Urinary bladder (tissue), 4 donors: ENCODE results near the gene TULP3. TPM values are rescaled to one million over a fixed set of nuclear protein-coding genes. Genes with fewer than 3 reads are reported as not detected.
A peak's percentile ranks its signal among the peaks of the same experiment; 100 is the strongest.

Source experiments
- DNase-seq: peaks from one replicate; pipeline ENCODE4 v3.0.0-alpha.2; 2015; ENCODE audit errors: extremely low spot score
- H3K27ac ChIP-seq: one replicate; pipeline ENCODE4 v1.5.1; 2013; ENCODE audit warnings: low read depth, mild to moderate bottlenecking, moderate library complexity
- H3K36me3 ChIP-seq: one replicate; pipeline ENCODE4 v1.6.1; 2013; ENCODE audit warnings: mild to moderate bottlenecking, moderate library complexity; ENCODE audit not compliant: insufficient read depth
- H3K4me1 ChIP-seq: one replicate; pipeline ENCODE4 v1.6.1; 2013; ENCODE audit warnings: mild to moderate bottlenecking, moderate library complexity; ENCODE audit not compliant: insufficient read depth
- H3K4me3 ChIP-seq: one replicate; pipeline ENCODE4 v1.5.1; 2013; ENCODE audit warnings: low read depth, low read length
- WGBS: extraction: QIAGEN DNeasy Blood & Tissue Kit; methylation state at CpG from one replicate; pipeline ENCODE4 v1.1.7; 2013; 5-methylcytosine and 5-hydroxymethylcytosine counted together
- polyA plus RNA-seq: library from polyadenylated mRNA; stranded (reverse); fragments of 200-250 nt; gene quantifications from one replicate; pipeline ENCODE4 v1.2.3, GENCODE V29; 2013
- total RNA-seq: library from RNA; depleted of rRNA; stranded (reverse); fragments of >200 nt; gene quantifications from one replicate; pipeline ENCODE4 v1.2.3, GENCODE V29; 2014
- donor health status: healthy with polysubstance abuse.
- donor health status: healthy.

Gene TULP3, protein sequence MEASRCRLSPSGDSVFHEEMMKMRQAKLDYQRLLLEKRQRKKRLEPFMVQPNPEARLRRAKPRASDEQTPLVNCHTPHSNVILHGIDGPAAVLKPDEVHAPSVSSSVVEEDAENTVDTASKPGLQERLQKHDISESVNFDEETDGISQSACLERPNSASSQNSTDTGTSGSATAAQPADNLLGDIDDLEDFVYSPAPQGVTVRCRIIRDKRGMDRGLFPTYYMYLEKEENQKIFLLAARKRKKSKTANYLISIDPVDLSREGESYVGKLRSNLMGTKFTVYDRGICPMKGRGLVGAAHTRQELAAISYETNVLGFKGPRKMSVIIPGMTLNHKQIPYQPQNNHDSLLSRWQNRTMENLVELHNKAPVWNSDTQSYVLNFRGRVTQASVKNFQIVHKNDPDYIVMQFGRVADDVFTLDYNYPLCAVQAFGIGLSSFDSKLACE
- 24.3 TPM for total RNA-seq
- 22.8 TPM for polyA plus RNA-seq

DNA sequence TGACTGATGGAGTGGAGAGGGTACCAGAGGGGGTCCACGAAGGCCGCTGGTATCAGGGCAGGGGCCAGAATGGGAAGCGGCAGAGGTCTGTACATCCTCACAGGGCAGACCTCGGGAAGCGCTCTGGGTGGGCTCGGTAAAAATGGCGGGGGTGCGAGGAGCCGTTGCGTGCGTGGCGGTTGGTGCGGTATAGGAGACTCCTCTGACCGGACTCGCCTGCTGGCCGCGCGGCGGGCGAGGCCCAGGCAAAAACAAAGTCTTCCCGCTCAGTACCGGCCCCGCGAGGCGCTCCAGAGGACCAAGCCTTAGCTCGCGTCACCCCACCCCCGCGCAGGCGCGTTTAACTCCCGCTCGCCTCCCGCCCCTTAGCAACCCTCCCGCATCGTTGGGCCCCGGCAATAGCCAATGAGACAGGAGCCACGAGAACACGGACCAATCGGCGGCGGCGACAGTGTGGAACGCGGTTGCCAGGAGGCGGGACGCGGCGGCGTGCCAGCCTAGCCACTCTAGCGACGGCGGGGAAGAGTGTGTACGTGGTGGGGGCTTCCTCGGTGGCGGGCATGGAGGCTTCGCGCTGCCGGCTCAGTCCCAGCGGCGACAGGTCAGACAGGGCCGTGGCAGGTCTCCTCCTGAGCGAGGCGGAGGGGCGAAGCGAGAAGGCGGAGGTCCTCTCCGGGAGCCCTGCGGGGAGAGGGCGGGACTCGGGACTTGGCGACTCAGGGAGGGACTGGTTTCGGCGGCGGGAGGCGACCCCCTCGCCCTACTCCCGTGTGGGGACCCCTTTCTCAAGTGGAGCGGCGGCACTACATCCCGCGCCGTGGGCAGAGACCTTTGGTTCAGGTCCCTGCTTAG, at the start of gene TULP3:
TULP3 (plus strand) TSS at position 504 of the 852 bp plus-strand sequence; CDS start at position 561, 57 bp downstream.
- Histone ChIP-seq H3K27ac (peak within 1 kb of the TSS; percentile 95), H3K36me3 (no peaks in the 10 kb centered on the region), H3K4me1 (no peaks in the 10 kb centered on the region), H3K4me3 (peak within 1 kb of the TSS; percentile 76)
- DNase-seq = peak; percentile 96
- under 1% methylated on average over 83 of the region's 83 CpGs for WGBS

DNA sequence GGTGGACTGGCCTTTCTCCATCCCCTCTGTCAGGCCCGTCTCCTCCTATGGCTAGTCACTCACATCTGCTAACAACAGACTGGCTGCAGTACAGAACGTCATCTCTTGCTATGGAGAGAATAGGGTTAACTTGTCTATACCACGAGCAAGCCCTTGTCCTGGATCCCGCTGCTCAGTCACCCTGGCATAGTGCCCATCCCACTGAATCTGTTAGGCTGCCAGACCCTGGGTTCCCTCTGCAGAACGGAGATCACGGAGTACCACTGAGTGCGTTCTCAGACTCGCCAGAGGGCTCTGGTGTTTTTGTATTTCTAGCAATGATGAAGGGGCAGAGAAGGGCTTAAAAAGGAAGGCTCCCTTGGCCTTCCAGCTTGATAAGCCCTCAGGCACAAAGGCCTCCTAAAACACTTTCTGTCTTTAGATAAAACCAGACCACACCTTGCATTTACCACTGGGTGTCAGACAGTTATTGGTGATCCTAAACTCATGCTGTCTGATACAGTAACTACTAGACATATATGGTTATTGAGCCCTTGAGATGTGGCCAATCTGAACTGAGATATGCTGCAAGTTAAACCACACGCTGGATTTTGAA, 49.5 kb upstream of the TULP3 start:
- no peaks in the 10 kb centered on the region for H3K4me1 ChIP-seq
- H3K36me3 ChIP-seq = peaks cover 2% of the 10 kb centered on the region
- no peak overlapping the region for H3K27ac ChIP-seq
- no peak overlapping the region for H3K4me3 ChIP-seq
- DNase-seq = no peak
- 52% methylated on average over 9 of the region's 9 CpGs for WGBS

DNA sequence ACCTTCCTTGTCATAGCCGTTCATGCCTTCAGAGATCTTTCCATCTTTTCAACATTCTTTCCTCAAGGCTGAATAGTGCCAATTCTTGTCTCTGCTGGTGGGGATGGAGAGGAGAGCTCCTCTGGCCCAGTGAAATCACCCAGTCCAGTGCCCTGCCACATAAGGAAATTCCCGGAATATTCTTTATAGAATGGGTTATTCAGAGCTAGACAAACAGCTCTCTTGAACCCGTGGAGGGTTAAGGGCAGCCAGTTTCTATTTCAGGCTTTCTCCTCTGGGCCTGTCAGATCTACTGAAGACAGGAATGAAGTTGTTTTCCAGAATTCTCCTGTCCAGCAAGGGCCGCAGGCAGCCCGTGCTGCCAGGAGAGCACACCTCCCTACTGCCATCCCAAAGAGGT, 47.7 kb upstream of the TULP3 start:
- H3K4me3 ChIP-seq = no peak overlapping the region
- DNase-seq = no peak
- H3K27ac ChIP-seq = no peak overlapping the region
- WGBS = 79% methylated on average over 5 of the region's 5 CpGs
- no peaks in the 10 kb centered on the region for H3K4me1 ChIP-seq
- H3K36me3 ChIP-seq = peaks cover 2% of the 10 kb centered on the region

DNA sequence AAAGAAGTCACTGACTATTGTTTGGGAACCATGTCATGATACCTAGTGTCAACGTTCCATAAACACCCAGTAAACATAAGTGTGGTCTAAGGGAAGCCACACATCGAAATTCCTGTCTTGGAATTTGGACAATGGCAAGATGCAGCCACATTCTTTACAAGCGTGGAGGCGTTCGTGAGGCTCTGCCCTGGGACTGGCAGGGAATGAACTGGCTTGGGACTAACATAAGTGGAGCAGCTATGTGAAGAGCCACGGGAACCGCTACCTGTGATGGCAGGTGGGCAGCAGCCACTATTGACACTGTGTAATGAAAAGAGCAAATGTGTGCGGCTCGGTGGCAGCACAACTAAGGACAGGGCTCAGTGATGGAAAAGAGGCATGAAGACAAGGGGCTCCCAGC, 45.9 kb upstream of the TULP3 start:
- 77% methylated on average over 9 of the region's 9 CpGs for WGBS
- Histone ChIP-seq H3K36me3 (peaks cover under 1% of the 10 kb centered on the region), H3K27ac (no peak overlapping the region), H3K4me3 (no peak overlapping the region), H3K4me1 (no peaks in the 10 kb centered on the region)
- no peak for DNase-seq

DNA sequence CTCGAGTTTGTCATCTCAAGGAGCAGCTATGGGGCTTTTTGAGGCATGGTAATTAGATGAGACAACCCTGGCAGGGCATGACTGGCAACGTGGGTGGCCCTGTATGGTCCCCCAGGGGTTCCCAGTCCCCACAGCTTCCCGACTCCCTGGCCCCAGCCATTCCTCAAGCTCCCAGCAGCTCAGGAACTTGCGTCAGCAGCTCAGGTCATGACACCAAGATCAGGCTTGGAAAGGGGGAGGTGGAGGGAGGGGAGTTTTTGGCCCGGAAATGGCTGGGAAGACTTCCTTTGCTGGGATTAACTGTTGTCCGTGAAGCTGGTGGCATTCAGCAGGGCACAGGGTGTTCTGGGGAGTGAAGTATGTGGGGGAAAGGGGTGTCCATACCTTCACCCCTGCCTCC, 45.4 kb upstream of the TULP3 start:
- Histone ChIP-seq H3K36me3 (no peaks in the 10 kb centered on the region), H3K4me3 (no peak overlapping the region), H3K4me1 (no peaks in the 10 kb centered on the region), H3K27ac (no peak overlapping the region)
- no peak for DNase-seq
- WGBS = 36% methylated on average over 6 of the region's 6 CpGs

DNA sequence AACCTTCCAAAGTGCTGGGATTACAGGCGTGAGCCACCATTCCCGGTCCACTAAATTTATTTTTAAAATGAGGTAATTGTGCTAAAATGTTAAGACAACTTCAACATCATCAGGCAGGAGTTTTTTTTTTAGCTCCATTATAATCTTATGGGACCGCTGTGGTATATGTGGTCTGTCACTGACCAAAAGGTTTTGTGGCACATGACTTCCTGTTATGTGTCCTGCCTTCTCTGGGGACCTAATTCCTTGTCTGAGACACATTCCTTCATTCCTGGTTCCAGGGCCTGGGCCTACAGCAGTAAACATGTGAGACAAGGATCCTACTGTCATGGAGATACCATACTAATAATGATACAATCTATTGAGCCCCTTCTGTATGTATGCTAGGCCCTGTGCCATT, 38.8 kb upstream of the TULP3 start:
- H3K4me3 ChIP-seq = no peak overlapping the region
- no peaks in the 10 kb centered on the region for H3K36me3 ChIP-seq
- DNase-seq = no peak
- 95% methylated on average over 3 of the region's 3 CpGs for WGBS
- no peaks in the 10 kb centered on the region for H3K4me1 ChIP-seq
- no peak overlapping the region for H3K27ac ChIP-seq

DNA sequence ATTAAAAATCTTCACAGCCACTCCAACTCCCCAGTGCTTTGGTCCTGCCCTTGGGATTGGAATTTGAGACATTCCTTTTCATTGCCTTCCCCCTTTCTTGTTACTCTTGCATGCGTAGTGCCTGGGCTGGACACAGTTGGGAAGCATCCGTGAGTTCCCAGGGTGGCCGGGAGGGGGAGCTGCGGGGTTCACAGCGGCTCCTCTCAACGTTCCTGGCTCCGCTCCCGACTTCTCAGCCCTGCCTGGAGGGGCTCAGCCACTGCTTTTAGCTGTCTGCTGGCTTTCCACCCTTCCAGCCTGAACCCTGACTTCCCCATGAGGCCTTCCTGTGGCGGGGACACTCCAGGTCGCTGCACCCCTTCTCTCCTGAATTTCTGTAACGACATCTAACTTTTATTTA, 37.1 kb upstream of the TULP3 start:
- Histone ChIP-seq H3K4me3 (no peak overlapping the region), H3K4me1 (no peaks in the 10 kb centered on the region), H3K27ac (no peak overlapping the region), H3K36me3 (no peaks in the 10 kb centered on the region)
- 15% methylated on average over 11 of the region's 11 CpGs for WGBS
- peak; percentile 28 for DNase-seq

DNA sequence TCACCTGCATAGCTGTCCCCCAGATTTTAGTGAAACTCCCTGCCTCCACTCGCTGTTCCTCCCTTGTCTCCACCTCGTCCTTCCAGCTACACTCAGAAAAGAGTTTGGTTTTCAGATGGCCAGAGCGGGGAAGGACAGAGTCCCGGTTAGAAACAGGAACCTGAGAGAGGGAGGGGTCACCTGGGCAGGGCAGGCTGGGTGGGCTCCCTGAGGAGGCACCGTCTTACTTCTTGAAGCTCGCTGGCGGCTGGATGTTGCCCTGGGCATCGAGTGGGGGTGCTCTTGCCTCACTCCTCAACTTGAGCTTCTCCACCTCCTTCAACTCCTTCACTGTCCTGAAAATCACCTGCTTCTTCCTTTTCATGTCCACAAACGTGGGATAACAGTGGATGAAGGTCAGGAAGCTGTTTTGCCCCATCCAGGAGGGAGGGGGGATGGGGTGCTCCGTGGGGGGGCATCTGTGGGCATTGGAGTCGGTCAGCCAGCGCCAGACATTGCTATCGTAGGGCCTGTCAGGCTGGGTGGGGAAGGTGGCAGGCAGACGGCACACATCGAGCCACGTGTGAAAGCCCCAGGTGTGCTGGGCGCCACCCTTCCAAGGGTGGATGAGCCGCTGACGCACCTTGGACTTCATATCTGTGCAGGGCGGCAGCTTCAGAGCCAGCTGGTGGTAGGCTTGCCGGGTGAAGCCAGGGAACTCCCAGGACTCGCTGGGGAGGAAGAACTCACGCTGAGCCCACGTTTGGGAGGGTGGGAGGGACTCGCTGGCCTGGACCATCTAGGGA, 35.8 kb upstream of the TULP3 start:
- H3K4me3 ChIP-seq = no peak overlapping the region
- H3K36me3 ChIP-seq = no peaks in the 10 kb centered on the region
- 92% methylated on average over 25 of the region's 25 CpGs for WGBS

DNA sequence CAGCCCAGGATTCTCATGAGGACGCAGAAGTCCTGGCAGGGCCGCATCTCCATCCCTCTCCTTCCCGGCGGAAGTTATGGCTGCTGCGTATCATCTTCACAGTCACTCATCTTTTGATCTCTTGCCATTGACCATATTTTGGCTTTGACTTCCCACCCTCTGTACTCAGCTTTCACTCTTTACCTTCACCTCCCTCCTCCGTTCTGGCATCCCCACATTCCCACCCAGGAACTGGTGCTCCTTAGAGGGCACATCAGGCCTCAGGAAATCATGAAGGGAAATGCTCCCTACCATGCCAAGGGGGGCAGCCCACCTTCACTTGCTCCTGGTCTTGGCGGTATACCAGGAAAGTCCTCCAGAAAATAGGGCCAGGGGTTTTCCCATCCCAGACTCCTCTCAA, 35.1 kb upstream of the TULP3 start:
- no peaks in the 10 kb centered on the region for H3K36me3 ChIP-seq
- no peak overlapping the region for H3K27ac ChIP-seq
- DNase-seq = no peak
- WGBS = 96% methylated on average over 7 of the region's 7 CpGs
- no peak overlapping the region for H3K4me3 ChIP-seq
- no peaks in the 10 kb centered on the region for H3K4me1 ChIP-seq

More for the DNA sequence above, 35.8 kb upstream of the TULP3 start:
- no peak for DNase-seq
- H3K27ac ChIP-seq = no peak overlapping the region
- no peaks in the 10 kb centered on the region for H3K4me1 ChIP-seq

DNA sequence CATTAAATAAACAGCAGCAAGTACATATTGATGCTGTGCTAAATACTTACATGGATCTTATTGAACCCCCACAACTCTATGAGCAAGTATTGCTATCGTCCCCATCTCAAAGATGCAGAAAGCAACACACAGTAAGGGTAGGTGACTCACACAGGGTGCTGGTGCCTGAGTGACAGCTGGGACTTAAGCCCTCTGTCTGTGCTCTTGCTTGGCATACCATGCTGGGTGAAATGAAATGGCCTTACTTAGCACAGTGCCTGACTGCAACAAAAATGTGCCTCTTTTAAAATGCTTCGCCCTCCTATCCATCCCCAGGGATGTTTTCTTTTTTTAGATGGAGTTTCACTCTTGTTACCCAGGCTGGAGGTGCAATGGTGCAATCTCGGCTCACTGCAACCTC, 34.6 kb upstream of the TULP3 start:
- 91% methylated on average over 3 of the region's 3 CpGs for WGBS
- Histone ChIP-seq H3K4me3 (no peak overlapping the region), H3K27ac (no peak overlapping the region), H3K36me3 (no peaks in the 10 kb centered on the region), H3K4me1 (no peaks in the 10 kb centered on the region)
- no peak for DNase-seq

DNA sequence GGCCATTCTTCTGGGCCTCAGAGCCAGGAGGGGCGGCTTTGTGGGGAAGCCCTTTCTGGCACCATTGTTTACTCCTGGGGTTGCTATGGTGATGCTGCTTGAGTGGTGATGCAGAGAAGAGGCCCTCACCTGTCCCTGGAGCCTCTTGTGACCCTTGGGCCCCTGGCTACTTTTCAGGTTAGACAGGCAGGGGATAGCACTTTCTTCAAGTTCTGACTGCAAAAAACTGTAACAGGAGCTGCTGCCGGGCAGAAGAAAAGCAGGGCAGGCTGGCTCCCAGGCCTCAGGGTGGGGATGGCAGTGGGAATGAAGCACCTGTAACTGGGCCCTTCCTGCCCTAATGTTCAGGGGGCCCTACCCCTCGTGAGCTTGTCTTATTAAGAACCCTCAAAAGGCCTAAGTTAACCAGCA, 33.7 kb upstream of the TULP3 start, which contains the start of gene TEX52:
TEX52 (minus strand) TSS at position 19 of the 411 bp plus-strand sequence; CDS start at position 6, 13 bp downstream.
- Histone ChIP-seq H3K27ac (no peak within 1 kb of the TSS), H3K4me3 (no peak within 1 kb of the TSS), H3K36me3 (no peaks in the 10 kb centered on the region), H3K4me1 (no peaks in the 10 kb centered on the region)
- DNase-seq = no peak
- WGBS = 82% methylated on average over 3 of the region's 3 CpGs

DNA sequence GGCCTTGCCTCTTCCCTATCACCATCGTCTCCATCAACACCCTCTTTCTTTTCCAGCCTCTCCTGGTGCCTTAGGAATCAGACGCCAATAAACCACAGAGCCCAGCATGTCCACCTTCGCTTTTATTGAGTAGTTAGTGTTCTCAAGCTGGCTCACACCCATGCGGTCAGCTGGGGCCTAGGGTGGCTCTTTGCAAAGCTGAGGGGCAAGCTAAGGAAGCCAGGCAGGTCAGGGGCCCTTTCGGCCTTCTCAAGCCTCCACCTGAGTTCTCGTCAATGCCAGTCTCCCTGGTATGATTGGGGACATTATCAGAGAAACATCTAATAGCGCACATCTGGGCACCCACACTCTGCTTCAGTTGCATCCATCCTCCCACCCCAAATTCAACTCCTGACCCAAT, 33.1 kb upstream of the TULP3 start:
- no peaks in the 10 kb centered on the region for H3K36me3 ChIP-seq
- H3K4me3 ChIP-seq = no peak overlapping the region
- no peak overlapping the region for H3K27ac ChIP-seq
- DNase-seq = no peak
- WGBS = 96% methylated on average over 7 of the region's 7 CpGs
- H3K4me1 ChIP-seq = no peaks in the 10 kb centered on the region

DNA sequence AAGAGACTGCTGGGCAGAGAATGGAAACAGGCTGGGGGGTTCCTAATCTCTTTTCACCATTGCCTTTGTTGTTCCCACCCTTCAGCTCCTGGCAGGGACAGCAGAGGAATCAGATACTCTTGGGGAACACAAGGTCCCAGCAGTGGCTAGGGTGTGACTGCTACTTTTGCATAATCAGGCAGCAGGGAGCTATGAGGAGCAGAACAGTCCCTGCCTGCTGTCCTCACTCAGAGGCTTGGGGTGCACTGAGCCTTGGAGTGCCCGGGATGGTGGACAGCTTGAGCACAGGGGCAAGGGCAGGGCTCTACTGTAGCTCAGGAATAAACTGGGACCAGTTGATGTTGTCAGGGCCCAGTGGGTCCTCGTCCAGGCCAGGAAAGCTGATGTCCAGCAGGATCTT, 32.4 kb upstream of the TULP3 start:
- WGBS = 90% methylated on average over 2 of the region's 2 CpGs
- Histone ChIP-seq H3K36me3 (no peaks in the 10 kb centered on the region), H3K27ac (no peak overlapping the region), H3K4me1 (no peaks in the 10 kb centered on the region), H3K4me3 (no peak overlapping the region)
- no peak for DNase-seq
